ENCODE measurements around the gene DIPK1A. TPM values are rescaled to one million over a fixed set of nuclear protein-coding genes. Genes with fewer than 3 reads are reported as not detected.

The DIPK1A gene
- total RNA-seq, 1 experiment from 2014 or later, result 1.2 TPM

DNA sequence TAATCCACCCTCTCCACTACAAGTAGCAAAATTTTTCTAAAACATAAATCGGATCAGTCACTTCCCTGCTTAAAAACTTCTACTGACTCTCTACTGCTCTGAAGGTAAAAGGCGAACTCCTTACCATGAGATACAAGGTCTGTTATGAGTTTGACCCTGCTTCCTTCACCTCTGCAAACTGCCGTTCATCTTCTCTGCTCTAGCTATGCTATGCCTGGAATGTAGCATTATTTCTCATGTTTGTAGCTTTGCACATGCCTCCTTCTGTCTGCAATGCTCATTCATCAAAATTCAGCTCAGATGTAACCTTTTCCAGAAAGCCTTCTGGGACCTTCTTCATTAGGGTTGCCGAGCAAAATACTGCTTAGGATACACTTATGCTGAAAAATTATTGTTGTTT is 98.7 kb downstream of the DIPK1A start:
- H3K27me3 ChIP-seq (ENCODE audit: control insufficient read depth, insufficient read depth, low read length), result no peaks in the 10 kb centered on the region
- no peak overlapping the region for H3K27ac ChIP-seq (ENCODE audit: low read length)
- no peaks in the 10 kb centered on the region for H3K9me3 ChIP-seq (ENCODE audit: control insufficient read depth, insufficient read depth, low read depth, low read length)
- BruUV-seq (replicated peaks), result no TSS peak
- in situ Hi-C loops (cut with HindIII; ENCODE audit: low pct_unique_long_range_greater_than_20kb, low sequenced_read_pairs) (no loop called here), intact Hi-C loops (cut with micrococcal nuclease; ENCODE audit: unreplicated experiment) (no loop called here)
- H3K36me3 ChIP-seq (ENCODE audit: control insufficient read depth, insufficient read depth, low read length), result no peaks in the 10 kb centered on the region
- ATAC-seq, result no peak
- ChIA-PET POLR2A (no interaction called here), CTCF (no interaction called here)
- TF ChIP-seq, protein P1, sequence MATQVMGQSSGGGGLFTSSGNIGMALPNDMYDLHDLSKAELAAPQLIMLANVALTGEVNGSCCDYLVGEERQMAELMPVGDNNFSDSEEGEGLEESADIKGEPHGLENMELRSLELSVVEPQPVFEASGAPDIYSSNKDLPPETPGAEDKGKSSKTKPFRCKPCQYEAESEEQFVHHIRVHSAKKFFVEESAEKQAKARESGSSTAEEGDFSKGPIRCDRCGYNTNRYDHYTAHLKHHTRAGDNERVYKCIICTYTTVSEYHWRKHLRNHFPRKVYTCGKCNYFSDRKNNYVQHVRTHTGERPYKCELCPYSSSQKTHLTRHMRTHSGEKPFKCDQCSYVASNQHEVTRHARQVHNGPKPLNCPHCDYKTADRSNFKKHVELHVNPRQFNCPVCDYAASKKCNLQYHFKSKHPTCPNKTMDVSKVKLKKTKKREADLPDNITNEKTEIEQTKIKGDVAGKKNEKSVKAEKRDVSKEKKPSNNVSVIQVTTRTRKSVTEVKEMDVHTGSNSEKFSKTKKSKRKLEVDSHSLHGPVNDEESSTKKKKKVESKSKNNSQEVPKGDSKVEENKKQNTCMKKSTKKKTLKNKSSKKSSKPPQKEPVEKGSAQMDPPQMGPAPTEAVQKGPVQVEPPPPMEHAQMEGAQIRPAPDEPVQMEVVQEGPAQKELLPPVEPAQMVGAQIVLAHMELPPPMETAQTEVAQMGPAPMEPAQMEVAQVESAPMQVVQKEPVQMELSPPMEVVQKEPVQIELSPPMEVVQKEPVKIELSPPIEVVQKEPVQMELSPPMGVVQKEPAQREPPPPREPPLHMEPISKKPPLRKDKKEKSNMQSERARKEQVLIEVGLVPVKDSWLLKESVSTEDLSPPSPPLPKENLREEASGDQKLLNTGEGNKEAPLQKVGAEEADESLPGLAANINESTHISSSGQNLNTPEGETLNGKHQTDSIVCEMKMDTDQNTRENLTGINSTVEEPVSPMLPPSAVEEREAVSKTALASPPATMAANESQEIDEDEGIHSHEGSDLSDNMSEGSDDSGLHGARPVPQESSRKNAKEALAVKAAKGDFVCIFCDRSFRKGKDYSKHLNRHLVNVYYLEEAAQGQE (IDR thresholded peaks at IDR 0.05; ENCODE audit: insufficient read depth in 1 of 2, low read depth in 2 of 2, low read length in 1 of 2), result no peak
- TF ChIP-seq POLR2AphosphoS5 (IDR thresholded peaks at IDR 0.05; ENCODE audit: low read depth, low read length) (no peak), TCF7L2 (IDR thresholded peaks at IDR 0.05; ENCODE audit: low read depth, low read length) (no peak), SIN3A (IDR thresholded peaks at IDR 0.05; ENCODE audit: borderline replicate concordance, insufficient read depth, low read depth, low read length) (no peak)
- TF ChIP-seq, protein P2, sequence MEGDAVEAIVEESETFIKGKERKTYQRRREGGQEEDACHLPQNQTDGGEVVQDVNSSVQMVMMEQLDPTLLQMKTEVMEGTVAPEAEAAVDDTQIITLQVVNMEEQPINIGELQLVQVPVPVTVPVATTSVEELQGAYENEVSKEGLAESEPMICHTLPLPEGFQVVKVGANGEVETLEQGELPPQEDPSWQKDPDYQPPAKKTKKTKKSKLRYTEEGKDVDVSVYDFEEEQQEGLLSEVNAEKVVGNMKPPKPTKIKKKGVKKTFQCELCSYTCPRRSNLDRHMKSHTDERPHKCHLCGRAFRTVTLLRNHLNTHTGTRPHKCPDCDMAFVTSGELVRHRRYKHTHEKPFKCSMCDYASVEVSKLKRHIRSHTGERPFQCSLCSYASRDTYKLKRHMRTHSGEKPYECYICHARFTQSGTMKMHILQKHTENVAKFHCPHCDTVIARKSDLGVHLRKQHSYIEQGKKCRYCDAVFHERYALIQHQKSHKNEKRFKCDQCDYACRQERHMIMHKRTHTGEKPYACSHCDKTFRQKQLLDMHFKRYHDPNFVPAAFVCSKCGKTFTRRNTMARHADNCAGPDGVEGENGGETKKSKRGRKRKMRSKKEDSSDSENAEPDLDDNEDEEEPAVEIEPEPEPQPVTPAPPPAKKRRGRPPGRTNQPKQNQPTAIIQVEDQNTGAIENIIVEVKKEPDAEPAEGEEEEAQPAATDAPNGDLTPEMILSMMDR (IDR thresholded peaks at IDR 0.05), result no peak
- no peak overlapping the region for H3K4me3 ChIP-seq (ENCODE audit: low read depth in 2 of 2, low read length in 2 of 2)
- H3K4me1 ChIP-seq (ENCODE audit: control insufficient read depth, insufficient read depth, low read length), result peaks cover 3% of the 10 kb centered on the region; the same call in 1 of the 2 replicates
- no peak for DNase-seq (ENCODE audit: low read depth, low spot score)

DNA sequence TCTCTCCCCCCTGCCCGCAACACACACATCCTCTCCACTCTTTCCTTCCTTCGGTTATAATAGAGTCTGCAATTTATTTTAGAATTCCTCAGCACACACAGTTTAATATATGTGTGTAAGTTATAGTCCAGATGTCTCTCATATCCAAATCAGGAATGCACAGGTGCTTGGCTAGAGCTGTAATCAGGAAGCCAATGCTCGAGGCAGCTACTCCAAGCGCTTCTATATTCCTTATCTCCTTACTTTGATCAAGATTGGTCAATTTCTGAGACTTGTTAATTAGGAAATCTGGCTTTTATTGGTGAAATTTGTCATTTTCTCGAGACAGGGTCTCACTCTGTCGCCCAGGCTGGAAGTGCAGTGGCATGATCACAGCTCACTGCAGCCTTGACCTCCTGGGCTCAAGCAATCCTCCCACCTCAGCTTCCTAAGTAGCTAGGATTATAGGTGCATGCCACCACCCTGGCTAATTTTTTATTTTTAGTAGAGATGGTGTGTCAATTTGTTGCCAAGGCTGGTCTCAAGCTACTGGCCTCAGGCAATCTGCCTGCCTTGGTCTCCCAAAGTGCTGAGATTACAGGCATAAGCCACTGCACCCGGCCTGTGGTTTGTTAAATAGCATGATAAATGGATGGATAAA is 101.7 kb downstream of the DIPK1A start:
- intact Hi-C loops (cut with micrococcal nuclease; ENCODE audit: unreplicated experiment) (loop anchor here (1.0 kb wide), 2 partner anchors 101 to 135 kb away; no protein-coding TSS in a partner anchor), in situ Hi-C loops (cut with HindIII; ENCODE audit: low pct_unique_long_range_greater_than_20kb, low sequenced_read_pairs) (no loop called here)
- peaks cover 3% of the 10 kb centered on the region; the same call in 1 of the 2 replicates for H3K4me1 ChIP-seq (ENCODE audit: control insufficient read depth, insufficient read depth, low read length)
- no peaks in the 10 kb centered on the region for H3K9me3 ChIP-seq (ENCODE audit: control insufficient read depth, insufficient read depth, low read depth, low read length)
- H3K27ac ChIP-seq (ENCODE audit: low read length), result no peak overlapping the region
- CTCF ChIA-PET, result interaction anchor here (0.5 to 1.3 kb wide), 4 partner anchors 134 to 203 kb away, joined by 3 to 5 read pairs (median 4); no protein-coding TSS in a partner anchor
- H3K4me3 ChIP-seq (ENCODE audit: low read depth in 2 of 2, low read length in 2 of 2), result no peak overlapping the region
- TF ChIP-seq SIN3A (IDR thresholded peaks at IDR 0.05; ENCODE audit: borderline replicate concordance, insufficient read depth, low read depth, low read length), result no peak
- TF ChIP-seq, protein P1 (IDR thresholded peaks at IDR 0.05; ENCODE audit: insufficient read depth in 1 of 2, low read depth in 2 of 2, low read length in 1 of 2), result no peak
- TF ChIP-seq, protein P2 (IDR thresholded peaks at IDR 0.05), result no peak
- no peak for TF ChIP-seq POLR2AphosphoS5 (IDR thresholded peaks at IDR 0.05; ENCODE audit: low read depth, low read length)
- TF ChIP-seq TCF7L2 (IDR thresholded peaks at IDR 0.05; ENCODE audit: low read depth, low read length), result no peak
- no TSS peak for BruUV-seq (replicated peaks)
- ATAC-seq (peak; percentile 42; the same call in 1 of the 2 replicates), DNase-seq (ENCODE audit: low read depth, low spot score) (no peak)
- no peaks in the 10 kb centered on the region for H3K36me3 ChIP-seq (ENCODE audit: control insufficient read depth, insufficient read depth, low read length)
- POLR2A ChIA-PET, result no interaction called here
- H3K27me3 ChIP-seq (ENCODE audit: control insufficient read depth, insufficient read depth, low read length), result no peaks in the 10 kb centered on the region

Measured in Panc1 (cell line).